Esophagus squamous epithelium (tissue), 5 donors: ENCODE measurements around the gene TSPAN4. TPM values are rescaled to one million over a fixed set of nuclear protein-coding genes. Genes with fewer than 3 reads are reported as not detected.

Experiments
- DNase-seq: peaks from one replicate; lab custom pipeline; 2025; lab: John Stamatoyannopoulos, UW
- H3K27ac ChIP-seq, 4 donors: fragments of 200-600 bp; sonication (generic); one replicate each; pipeline ENCODE4 v1.5.1; 2016 to 2019; ENCODE audit warnings: mild to moderate bottlenecking in 1 of 4
- H3K27me3 ChIP-seq, 4 donors: fragments of 200-600 bp; sonication (generic); 1 replicate in 3 of 4; 2 replicates in 1 of 4; pipeline versions ENCODE4 v1.5.1 to v1.6.0; 2017 to 2021; ENCODE audit warnings: antibody characterized with exemption in 1 of 4
- H3K36me3 ChIP-seq, 3 donors: fragments of 200-600 bp; sonication (generic); one replicate each; pipeline ENCODE4 v1.5.1; 2016 to 2019
- H3K4me1 ChIP-seq, 3 donors: fragments of 200-600 bp; sonication (generic); one replicate each; pipeline ENCODE4 v1.5.1; 2017 to 2019
- H3K4me3 ChIP-seq, 4 donors: fragments of 200-600 bp; sonication (generic); 1 replicate in 3 of 4; 2 replicates in 1 of 4; pipeline ENCODE4 v1.5.1; 2016 to 2019; ENCODE audit warnings: mild to moderate bottlenecking in 2 of 4, moderate library complexity in 1 of 4
- H3K9me3 ChIP-seq, 3 donors: fragments of 200-600 bp; sonication (generic); one replicate each; pipeline ENCODE4 v1.5.1; 2016 to 2019
- POLR2A ChIP-seq, 4 donors: fragments of 450-650 bp; IDR thresholded peaks; one replicate each; pipeline ENCODE4 v1.6.1; 2017; ENCODE audit warnings: antibody characterized with exemption in 4 of 4, mild to moderate bottlenecking in 4 of 4, moderate library complexity in 3 of 4
- WGBS, 2 donors: methylation state at CpG; one replicate each; pipeline ENCODE4 v1.1.5; 2018; 5-methylcytosine and 5-hydroxymethylcytosine counted together
- intact Hi-C: fragments of 100-400 bp; cut with DNase I; formaldehyde crosslinking; loops from one replicate; pipeline ENCODE4 v1.15.0; 2022
- total RNA-seq, 4 donors: library from RNA; depleted of rRNA; stranded (reverse); fragments of >200 nt; gene quantifications; one replicate each; pipeline ENCODE4 v1.1.0, GENCODE V29; 2016
- TF ChIP-seq, protein P1 (sequence below), 6 experiments: fragments of 450-650 bp in 4 of 6; fragments of 200-600 bp in 2 of 6; sonication (generic) in 2 of 6; IDR thresholded peaks; one replicate each; pipeline ENCODE4 v1.5.1; 2016 to 2019; ENCODE audit warnings: antibody characterized with exemption in 6 of 6, mild to moderate bottlenecking in 4 of 6, moderate library complexity in 4 of 6
- donor health status: DM: yes; HTN: yes; CAD: no.

TSPAN4 gene
- total RNA-seq, 4 donors from 2014 or later: 6.8 to 59.7 (median 19.0) TPM

DNA sequence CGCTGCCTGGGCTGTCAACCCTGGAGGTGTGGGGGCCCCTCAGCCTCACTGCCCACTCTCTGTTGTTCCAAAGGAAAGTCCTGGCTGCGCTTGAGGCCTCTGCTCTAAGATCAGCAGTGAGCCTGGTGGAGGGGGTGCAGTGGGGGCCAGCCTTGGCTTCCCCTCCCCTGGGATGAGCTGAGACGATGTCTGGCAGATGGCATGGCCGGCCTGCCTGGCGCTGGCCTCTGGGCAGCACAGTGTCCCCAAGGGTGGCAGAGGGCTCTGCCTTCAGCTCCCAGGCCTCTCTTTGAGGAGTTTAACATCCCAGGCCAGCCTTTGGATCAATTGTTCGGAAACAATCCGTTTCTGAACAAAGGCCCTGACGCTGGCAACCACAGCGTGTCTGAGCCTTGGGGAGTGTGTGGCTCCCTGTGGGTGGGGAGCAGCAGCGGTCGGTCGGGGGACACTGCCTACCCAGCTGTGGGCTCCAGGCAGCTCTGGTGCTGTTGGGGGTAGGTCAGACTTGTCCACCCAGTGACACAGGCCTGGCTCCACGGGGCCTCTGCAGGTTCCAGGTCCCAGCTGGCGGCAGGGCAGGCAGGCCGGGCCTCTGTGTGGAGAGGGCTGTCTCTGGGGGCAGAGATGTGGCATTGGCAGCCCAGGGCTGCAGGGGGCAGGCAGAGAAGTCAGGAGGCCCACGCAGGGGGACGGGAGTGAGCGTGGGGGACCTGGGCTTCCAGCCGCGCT is 12.1 kb downstream of the TSPAN4 start:
- no peaks in the 10 kb centered on the region for H3K9me3 ChIP-seq

GRCh38 chr11:855330-855674 is 12.7 kb downstream of the TSPAN4 start:
- no peak for DNase-seq
- TF ChIP-seq POLR2A (IDR thresholded peaks at IDR 0.05): no peak
- TF ChIP-seq, protein P1, sequence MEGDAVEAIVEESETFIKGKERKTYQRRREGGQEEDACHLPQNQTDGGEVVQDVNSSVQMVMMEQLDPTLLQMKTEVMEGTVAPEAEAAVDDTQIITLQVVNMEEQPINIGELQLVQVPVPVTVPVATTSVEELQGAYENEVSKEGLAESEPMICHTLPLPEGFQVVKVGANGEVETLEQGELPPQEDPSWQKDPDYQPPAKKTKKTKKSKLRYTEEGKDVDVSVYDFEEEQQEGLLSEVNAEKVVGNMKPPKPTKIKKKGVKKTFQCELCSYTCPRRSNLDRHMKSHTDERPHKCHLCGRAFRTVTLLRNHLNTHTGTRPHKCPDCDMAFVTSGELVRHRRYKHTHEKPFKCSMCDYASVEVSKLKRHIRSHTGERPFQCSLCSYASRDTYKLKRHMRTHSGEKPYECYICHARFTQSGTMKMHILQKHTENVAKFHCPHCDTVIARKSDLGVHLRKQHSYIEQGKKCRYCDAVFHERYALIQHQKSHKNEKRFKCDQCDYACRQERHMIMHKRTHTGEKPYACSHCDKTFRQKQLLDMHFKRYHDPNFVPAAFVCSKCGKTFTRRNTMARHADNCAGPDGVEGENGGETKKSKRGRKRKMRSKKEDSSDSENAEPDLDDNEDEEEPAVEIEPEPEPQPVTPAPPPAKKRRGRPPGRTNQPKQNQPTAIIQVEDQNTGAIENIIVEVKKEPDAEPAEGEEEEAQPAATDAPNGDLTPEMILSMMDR (IDR thresholded peaks at IDR 0.05): no peak
- peaks cover 10 to 52% (median 11%) of the 10 kb centered on the region in 3 donors for H3K4me1 ChIP-seq
- no CpG with 5 or more reads among the region's 7 CpGs for WGBS, 2 donors
- no peaks in the 10 kb centered on the region for H3K9me3 ChIP-seq
- H3K36me3 ChIP-seq: no peaks in the 10 kb centered on the region
- peaks cover 0 to 7% (median 0%) of the 10 kb centered on the region in 4 donors for H3K27me3 ChIP-seq
- intact Hi-C loops: no loop called here
- H3K4me3 ChIP-seq: no peak overlapping the region
- H3K27ac ChIP-seq: no peak overlapping the region

More for the DNA sequence above, 12.1 kb downstream of the TSPAN4 start:
- Histone ChIP-seq H3K36me3 (no peaks in the 10 kb centered on the region), H3K4me3 (no peak overlapping the region), H3K27me3 (peaks cover 0 to 13% (median 0%) of the 10 kb centered on the region in 4 donors), H3K27ac (no peak overlapping the region), H3K4me1 (peaks cover 8 to 52% (median 10%) of the 10 kb centered on the region in 3 donors)
- WGBS, 2 donors: 86% methylated on average over 1 of the region's 20 CpGs; no CpG with 5 or more reads in 1 of the 2 donors
- DNase-seq: no peak
- intact Hi-C loops: no loop called here
- TF ChIP-seq, protein P1 (IDR thresholded peaks at IDR 0.05): no peak
- no peak for TF ChIP-seq POLR2A (IDR thresholded peaks at IDR 0.05)

- 100% methylated on average over 1 of the region's 12 CpGs; no CpG with 5 or more reads in 1 of the 2 donors for WGBS, 2 donors
- Histone ChIP-seq H3K4me1 (peaks cover 11 to 49% (median 11%) of the 10 kb centered on the region in 3 donors), H3K36me3 (no peaks in the 10 kb centered on the region), H3K9me3 (no peaks in the 10 kb centered on the region), H3K4me3 (no peak overlapping the region), H3K27ac (no peak overlapping the region), H3K27me3 (peaks cover 0 to 2% (median 0%) of the 10 kb centered on the region in 4 donors)
- TF ChIP-seq, protein P1 (IDR thresholded peaks at IDR 0.05): no peak
- no peak for TF ChIP-seq POLR2A (IDR thresholded peaks at IDR 0.05)
- no peak for DNase-seq
- intact Hi-C loops: no loop called here
These were observed 13.1 kb downstream of the TSPAN4 start for GRCh38 chr11:855796-856195.

DNA sequence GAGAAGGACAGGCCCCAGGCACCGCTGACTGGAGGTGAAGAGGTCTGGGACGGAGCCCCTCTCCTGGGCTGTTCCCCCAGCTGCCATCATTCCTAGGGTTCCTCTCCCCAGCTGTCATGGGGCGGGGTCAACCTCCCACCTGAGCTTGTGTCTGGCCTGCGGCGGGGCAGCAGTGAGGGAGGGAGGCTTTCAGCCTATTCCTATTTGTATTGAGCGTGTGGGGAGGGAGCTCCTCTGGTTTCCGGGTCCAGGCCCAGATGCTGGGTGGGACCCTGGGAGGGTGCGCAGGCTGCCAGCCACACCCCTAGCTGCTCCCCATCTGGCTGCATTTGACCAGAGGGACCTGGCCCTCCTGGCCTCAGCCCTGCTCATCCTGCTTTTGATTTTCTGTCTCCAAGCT is 13.7 kb downstream of the TSPAN4 start:
- WGBS, 2 donors: 67% methylated on average over 4 of the region's 8 CpGs; no CpG with 5 or more reads in 1 of the 2 donors

More for the DNA sequence above, 13.7 kb downstream of the TSPAN4 start:
- H3K4me1 ChIP-seq: peaks cover 11 to 43% (median 11%) of the 10 kb centered on the region in 3 donors
- no peak for DNase-seq
- TF ChIP-seq, protein P1 (IDR thresholded peaks at IDR 0.05): no peak
- no peak for TF ChIP-seq POLR2A (IDR thresholded peaks at IDR 0.05)
- H3K27me3 ChIP-seq: no peaks in the 10 kb centered on the region
- no peaks in the 10 kb centered on the region for H3K9me3 ChIP-seq
- no peak overlapping the region for H3K4me3 ChIP-seq
- intact Hi-C loops: no loop called here
- H3K27ac ChIP-seq: no peak overlapping the region
- no peaks in the 10 kb centered on the region for H3K36me3 ChIP-seq
